Thoracic aorta (tissue), 2 donors: ENCODE measurements around the gene BCL2L11. TPM values are rescaled to one million over a fixed set of nuclear protein-coding genes. Genes with fewer than 3 reads are reported as not detected.

Source experiments
- ATAC-seq: fragments of 150-250 bp; one replicate; pipeline ENCODE4 v1.8.0; 2017; ENCODE audit warnings: low read depth; ENCODE audit not compliant: insufficient number of reproducible peaks, low FRiP score
- DNase-seq: peaks from one replicate; pipeline ENCODE4 v3.0.0-alpha.2; 2020; ENCODE audit warnings: low spot score
- H3K27ac ChIP-seq, 2 donors: fragments of 200-600 bp; sonication (generic); 1 replicate in 1 of 2; 2 replicates in 1 of 2; pipeline ENCODE4 v1.5.1; 2016; ENCODE audit warnings: mild to moderate bottlenecking in 2 of 2, moderate library complexity in 2 of 2
- H3K27me3 ChIP-seq: fragments of 200-600 bp; sonication (generic); replicated peaks from 2 replicates; pipeline ENCODE4 v1.6.0; 2016; ENCODE audit warnings: mild to moderate bottlenecking; ENCODE audit not compliant: insufficient read depth
- H3K36me3 ChIP-seq: fragments of 200-600 bp; sonication (generic); one replicate; pipeline ENCODE4 v1.5.1; 2016
- H3K4me1 ChIP-seq, 2 donors: fragments of 200-600 bp; sonication (generic); 1 replicate in 1 of 2; 2 replicates in 1 of 2; pipeline versions ENCODE4 v1.5.1 to v1.6.0; 2016; ENCODE audit warnings: low read depth in 2 of 2, mild to moderate bottlenecking in 1 of 2; ENCODE audit not compliant: control insufficient read depth in 1 of 2
- H3K4me3 ChIP-seq: fragments of 200-600 bp; sonication (generic); 2 replicates; pipeline ENCODE4 v1.5.1; 2016; ENCODE audit warnings: mild to moderate bottlenecking
- H3K9me3 ChIP-seq: fragments of 200-600 bp; sonication (generic); 2 replicates; pipeline ENCODE4 v1.5.1; 2016
- total RNA-seq, 2 donors: library from RNA; depleted of rRNA; stranded (reverse); fragments of >200 nt; gene quantifications; one replicate each; pipeline versions ENCODE4 v1.1.0 to v1.2.3, GENCODE V29; 2016
- TF ChIP-seq, protein P1 (sequence below): fragments of 200-600 bp; sonication (generic); IDR thresholded peaks from one replicate; pipeline ENCODE4 v1.5.1; 2019; ENCODE audit warnings: antibody characterized with exemption

Gene BCL2L11
- total RNA-seq, 2 donors from 2014 or later: 16.4 to 17.4 TPM

DNA sequence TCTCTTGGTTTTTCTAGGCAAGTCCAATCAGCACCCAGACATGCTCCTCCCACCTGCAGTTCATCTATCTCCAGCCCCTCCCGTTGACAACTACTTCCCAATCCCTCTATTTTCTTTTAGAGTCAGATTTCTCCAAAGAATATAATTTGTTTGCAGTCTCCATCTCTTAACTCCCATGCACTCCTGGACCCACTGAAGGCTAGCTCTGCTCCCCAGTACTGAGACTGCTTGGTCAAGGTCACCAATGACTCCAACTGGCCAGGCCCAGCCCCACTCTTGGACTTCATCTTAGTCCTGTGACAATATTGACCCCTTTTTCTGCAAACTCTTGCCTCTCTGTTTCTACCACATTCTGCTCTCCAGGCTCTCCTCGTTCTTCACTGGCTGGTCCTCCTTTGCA, 62.0 kb downstream of the BCL2L11 start:
- H3K27ac ChIP-seq: no peak overlapping the region
- DNase-seq: no peak
- H3K27me3 ChIP-seq: no peaks in the 10 kb centered on the region
- no peaks in the 10 kb centered on the region for H3K9me3 ChIP-seq
- ATAC-seq: no peak
- TF ChIP-seq, protein P1, sequence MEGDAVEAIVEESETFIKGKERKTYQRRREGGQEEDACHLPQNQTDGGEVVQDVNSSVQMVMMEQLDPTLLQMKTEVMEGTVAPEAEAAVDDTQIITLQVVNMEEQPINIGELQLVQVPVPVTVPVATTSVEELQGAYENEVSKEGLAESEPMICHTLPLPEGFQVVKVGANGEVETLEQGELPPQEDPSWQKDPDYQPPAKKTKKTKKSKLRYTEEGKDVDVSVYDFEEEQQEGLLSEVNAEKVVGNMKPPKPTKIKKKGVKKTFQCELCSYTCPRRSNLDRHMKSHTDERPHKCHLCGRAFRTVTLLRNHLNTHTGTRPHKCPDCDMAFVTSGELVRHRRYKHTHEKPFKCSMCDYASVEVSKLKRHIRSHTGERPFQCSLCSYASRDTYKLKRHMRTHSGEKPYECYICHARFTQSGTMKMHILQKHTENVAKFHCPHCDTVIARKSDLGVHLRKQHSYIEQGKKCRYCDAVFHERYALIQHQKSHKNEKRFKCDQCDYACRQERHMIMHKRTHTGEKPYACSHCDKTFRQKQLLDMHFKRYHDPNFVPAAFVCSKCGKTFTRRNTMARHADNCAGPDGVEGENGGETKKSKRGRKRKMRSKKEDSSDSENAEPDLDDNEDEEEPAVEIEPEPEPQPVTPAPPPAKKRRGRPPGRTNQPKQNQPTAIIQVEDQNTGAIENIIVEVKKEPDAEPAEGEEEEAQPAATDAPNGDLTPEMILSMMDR: no peak
- H3K4me1 ChIP-seq: peaks cover 14 to 19% of the 10 kb centered on the region in 2 donors
- H3K4me3 ChIP-seq: no peak overlapping the region
- H3K36me3 ChIP-seq: no peaks in the 10 kb centered on the region

DNA sequence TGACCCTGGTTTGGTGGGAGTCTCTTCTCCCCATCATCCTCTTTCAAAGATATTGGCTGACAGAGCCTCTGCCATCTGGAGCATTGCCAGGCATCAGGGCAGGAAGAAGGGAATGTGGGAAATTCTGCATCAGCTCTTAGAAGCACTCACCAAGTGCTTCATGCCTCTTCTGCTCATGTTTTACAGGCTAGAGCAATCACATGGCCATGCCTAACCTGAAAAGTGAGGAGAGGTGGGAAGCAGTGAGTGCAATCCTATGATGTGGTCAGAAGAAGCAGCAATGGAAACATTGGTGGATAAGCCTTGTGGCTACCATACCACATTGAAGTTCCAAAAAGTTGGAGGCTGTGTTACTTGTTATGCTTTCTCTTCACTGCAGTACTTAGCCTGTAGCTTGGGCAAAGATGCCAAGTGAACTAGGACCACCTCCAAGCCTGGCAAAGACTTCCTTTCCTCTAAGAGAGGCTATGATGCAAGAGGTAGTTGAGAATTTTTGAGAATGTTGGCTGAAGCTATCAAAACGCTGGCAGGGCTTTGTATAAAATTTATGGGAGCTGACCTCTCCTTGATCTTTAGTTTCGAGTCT, 64.1 kb downstream of the BCL2L11 start:
- no peak overlapping the region for H3K4me3 ChIP-seq
- peak overlapping the region in 1 of 2 donors; percentile 49 for H3K27ac ChIP-seq
- ATAC-seq (no peak), DNase-seq (no peak)
- H3K9me3 ChIP-seq: no peaks in the 10 kb centered on the region
- peaks cover 14 to 19% of the 10 kb centered on the region in 2 donors for H3K4me1 ChIP-seq
- TF ChIP-seq, protein P1: no peak
- H3K36me3 ChIP-seq: no peaks in the 10 kb centered on the region
- H3K27me3 ChIP-seq: no peaks in the 10 kb centered on the region

DNA sequence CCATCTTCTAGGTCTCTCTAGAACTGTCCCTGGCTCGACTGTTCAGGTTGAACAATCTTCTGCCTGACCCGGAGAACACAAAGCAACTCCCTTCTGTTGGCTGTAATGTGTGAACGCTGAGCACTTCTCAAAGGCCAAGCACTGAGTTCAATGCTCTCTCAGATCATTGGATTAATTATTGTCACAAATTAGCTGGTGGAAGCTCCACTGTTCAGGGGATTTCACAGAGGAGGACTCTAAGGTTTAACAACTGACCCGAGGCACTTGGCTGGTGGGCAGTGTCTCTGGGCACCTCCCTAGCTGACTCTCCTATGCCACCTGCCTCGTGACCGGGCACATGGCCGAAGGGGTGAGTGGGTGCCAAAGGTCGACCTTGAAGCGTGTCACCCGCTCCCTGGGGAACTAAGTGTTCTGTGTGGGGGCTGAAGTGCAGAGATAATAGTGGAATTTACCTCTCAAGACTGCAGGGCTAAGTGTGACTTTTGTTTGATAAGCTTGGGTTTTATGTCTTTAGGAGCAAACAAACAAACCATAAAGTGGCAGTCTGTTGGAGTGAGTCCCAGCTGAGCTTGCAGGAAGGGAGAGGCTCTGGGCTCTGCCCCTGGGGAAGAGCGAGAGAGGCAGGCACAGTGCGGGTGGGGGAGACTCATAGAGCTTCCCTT, 64.8 kb downstream of the BCL2L11 start:
- Histone ChIP-seq H3K27ac (peak overlapping the region in 1 of 2 donors; percentile 49), H3K4me1 (peaks cover 14 to 19% of the 10 kb centered on the region in 2 donors), H3K4me3 (peak overlapping the region; percentile 13), H3K9me3 (no peaks in the 10 kb centered on the region), H3K36me3 (no peaks in the 10 kb centered on the region), H3K27me3 (no peaks in the 10 kb centered on the region)
- ATAC-seq: no peak
- TF ChIP-seq, protein P1: no peak
- no peak for DNase-seq

DNA sequence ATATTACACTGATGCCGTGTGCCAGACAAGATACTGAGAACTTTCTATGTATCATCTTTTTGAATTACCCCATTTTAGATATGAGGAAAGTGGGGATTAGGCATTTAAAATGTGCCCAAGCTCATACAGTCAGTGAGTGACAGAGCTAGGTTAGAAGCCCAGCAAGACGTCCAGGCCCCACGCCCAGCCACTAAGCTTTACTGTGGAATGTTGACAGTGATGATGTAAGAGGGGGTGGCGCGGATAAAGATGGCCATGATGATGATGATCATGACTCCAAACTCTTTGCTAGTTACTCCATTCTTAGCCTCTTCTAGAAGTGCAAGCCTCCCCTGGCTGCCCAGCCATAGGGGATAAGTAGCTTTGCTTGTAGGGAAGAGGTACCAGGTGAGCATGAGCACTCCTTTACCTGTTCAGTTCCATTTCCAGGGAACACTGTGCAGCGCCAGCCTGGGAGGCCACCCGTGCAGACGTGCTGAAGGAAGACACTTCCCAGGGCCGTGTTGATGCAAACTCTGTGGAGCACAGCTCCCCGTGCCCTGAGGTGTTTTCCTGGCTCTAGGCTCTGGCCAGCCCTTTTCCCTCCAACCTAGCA, 65.5 kb downstream of the BCL2L11 start:
- Histone ChIP-seq H3K27me3 (no peaks in the 10 kb centered on the region), H3K9me3 (no peaks in the 10 kb centered on the region), H3K36me3 (no peaks in the 10 kb centered on the region), H3K4me1 (peaks cover 14 to 19% of the 10 kb centered on the region in 2 donors), H3K27ac (no peak overlapping the region), H3K4me3 (no peak overlapping the region)
- DNase-seq: no peak
- TF ChIP-seq, protein P1: no peak
- no peak for ATAC-seq

DNA sequence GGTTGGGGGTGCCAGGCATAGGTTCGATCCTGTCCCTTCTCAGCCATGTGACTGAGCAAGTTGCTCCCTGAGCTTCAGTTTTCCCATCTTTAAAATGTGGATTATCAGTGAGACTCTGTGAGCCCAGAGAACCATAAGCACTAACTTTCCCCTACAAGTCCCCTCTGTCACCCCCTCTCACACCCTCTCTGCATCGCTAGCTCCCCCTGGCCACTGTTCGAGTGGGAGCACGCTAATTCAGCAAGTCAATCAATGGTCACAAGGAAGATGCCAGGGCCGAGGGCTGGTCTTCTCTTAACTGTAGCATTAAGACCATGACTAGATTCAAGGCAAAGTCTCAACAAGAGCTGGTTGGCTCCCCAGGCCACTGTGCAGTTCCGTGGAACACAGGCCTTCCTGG, 66.2 kb downstream of the BCL2L11 start:
- peaks cover 14 to 19% of the 10 kb centered on the region in 2 donors for H3K4me1 ChIP-seq
- no peaks in the 10 kb centered on the region for H3K36me3 ChIP-seq
- H3K27ac ChIP-seq: no peak overlapping the region
- no peaks in the 10 kb centered on the region for H3K27me3 ChIP-seq
- H3K9me3 ChIP-seq: no peaks in the 10 kb centered on the region
- TF ChIP-seq, protein P1: no peak
- ATAC-seq (no peak), DNase-seq (no peak)
- H3K4me3 ChIP-seq: no peak overlapping the region
